HG03575 (cell line): ENCODE results near the gene ADAMTSL3.
"Not testable (repeated sequence)": the region's sequence is repeated elsewhere in the genome, so short reads cannot be mapped to it uniquely, and the experiment has no call there.

Experiments
- ATAC-seq: cut with Tn5 transposase; IDR thresholded peaks from one replicate; pipeline ENCODE4 v1.9.1; 2021; ENCODE audit not compliant: unreplicated experiment, insufficient number of reproducible peaks, low FRiP score; ENCODE audit errors: extremely low read depth

The ADAMTSL3 gene

GRCh38 chr15:83694536-83694935 lies 40.6 kb downstream of the ADAMTSL3 start:
- no peak for ATAC-seq

DNA sequence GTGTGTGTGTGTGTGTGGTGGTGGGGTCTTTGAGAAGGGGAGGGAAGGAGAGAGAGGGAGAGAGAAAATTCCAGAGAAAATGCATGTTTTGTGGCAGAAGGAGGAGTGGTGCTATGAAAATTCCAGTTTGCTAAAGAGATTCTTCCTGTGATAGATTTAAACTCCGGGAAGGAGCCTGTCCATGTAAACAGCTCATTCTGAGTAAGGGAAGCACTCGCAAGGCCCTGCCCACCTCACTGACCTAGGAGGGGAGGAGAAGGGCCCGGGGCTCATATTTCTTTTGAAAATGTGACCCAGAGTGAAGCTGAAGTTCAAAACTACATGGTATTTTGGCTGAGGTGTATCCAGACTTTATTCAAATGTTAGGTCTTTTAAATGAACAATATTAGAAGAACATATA lies 41.3 kb downstream of the ADAMTSL3 start:
- no peak for ATAC-seq

- ATAC-seq = no peak
These were observed 42.0 kb downstream of the ADAMTSL3 start for GRCh38 chr15:83695901-83696425.

GRCh38 chr15:83697716-83698115 lies 43.8 kb downstream of the ADAMTSL3 start:
- ATAC-seq = no peak

DNA sequence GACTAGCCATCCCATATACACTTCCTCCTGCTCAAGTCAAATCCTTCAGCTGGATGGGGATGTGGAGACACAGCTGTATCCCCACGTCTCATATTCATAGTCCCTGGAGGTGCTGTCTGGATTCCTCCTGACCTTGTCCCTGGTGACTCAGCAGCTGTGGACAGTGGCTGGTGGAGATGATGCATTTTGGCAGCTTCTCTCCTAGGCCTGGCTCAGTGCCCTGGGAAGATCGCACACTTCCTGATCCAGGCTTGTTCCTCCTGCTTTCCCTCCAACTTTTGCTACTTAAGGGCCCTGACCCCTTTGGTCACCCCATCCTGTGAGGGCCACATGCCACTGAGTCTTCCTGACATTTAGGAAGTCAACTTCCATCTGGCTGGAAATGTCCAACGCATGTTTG lies 44.4 kb downstream of the ADAMTSL3 start:
- no peak for ATAC-seq

DNA sequence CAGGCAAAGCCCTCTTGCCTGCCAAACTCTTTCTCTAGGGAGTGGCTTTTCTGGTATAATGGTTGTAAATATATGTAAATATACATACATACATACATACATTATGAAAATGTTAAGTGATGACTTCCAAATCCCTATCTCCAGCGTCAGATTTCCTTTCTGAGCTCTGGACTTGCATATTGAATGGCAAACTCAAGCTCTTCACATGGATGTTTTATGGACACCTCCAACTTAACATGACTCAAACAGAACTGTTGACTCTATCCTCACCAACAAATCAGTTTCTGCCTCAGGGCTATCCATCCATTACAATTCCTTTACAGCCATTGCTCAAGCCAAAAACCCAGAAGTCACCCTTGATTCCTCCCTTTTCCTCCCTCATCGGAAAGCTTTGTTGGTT lies 45.1 kb downstream of the ADAMTSL3 start:
- no peak for ATAC-seq

GRCh38 chr15:83700082-83700481 lies 46.2 kb downstream of the ADAMTSL3 start:
- no peak for ATAC-seq

DNA sequence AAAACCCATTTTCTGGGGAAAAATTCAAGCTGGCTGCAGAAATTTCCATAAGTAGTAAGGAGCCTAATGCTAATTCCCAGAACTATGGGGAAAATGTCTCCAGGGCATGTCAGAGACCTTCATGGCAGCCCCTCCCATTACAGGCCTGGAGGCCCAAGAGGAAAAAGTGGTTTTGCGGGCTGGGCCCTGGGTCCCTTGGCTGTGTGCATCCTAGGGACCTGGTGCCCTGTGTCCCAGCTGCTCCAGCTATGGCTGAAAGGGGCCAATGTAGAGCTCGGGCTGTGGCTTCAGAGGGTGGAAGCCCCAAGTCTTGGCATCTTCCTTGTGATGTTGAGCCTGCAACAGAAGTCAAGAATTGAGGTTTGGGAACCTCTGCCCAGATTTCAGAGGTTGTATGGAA lies 48.4 kb downstream of the ADAMTSL3 start:
- not testable (repeated sequence) for ATAC-seq

GRCh38 chr15:83708328-83708727 lies 54.4 kb downstream of the ADAMTSL3 start:
- ATAC-seq = no peak

DNA sequence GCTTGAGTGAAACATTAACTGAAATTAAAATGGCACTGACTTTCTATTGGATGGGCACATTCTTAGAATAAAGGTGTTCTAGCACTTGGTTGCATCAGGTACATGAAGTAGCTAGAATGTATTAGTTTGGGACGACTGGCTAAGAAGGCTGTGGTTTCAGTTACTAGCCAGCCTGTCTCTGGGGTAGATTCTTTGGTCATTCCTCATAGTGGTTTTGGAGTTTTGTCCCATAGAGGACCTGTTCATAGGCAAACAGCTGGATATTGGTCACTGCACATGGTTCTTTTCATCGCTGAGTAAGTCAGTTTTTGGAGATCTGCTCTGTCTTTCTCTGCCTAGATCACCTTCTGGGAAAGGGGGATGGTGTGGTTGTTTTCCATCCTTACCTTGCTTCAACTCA lies 55.3 kb downstream of the ADAMTSL3 start:
- no peak for ATAC-seq

- ATAC-seq = no peak
These were observed 55.9 kb downstream of the ADAMTSL3 start for GRCh38 chr15:83709811-83710210.

DNA sequence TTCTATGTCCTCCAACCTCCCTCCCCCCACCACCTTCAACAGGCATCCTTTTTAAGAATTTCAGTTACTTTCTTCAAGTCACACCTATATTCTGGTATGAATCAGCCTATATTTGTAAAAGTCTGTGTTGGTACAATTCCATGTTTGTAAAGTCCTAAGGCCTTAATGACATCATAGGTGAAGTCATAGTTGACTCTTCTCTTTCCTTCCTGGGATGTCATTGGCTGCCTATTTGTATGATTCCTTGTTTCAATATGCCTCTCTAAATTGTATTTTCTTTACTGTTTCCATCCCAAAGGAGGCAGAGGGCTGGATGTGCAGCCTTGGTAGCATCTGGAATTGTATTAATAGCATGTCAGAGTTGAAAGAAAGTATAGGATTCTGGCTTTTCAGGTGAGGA lies 56.5 kb downstream of the ADAMTSL3 start:
- no peak for ATAC-seq

DNA sequence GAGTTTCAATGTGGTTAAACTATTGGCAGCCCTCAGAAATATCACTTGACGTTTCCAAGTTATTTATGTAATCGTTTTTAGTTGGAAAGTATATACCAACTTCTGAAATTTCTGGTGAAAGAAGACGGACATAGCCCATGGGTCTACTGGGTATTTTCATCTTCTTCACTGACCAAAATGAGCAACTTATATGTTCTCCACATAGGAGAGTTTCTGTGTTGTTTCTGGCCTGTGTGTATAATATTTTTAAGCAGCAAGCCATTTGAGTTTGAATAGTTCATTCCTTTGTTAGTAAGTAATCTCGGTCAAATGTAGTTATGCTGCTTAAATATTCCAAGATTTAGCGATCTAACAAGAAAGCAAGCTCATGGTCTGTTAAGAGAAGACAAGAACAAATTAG lies 57.3 kb downstream of the ADAMTSL3 start:
- no peak for ATAC-seq

DNA sequence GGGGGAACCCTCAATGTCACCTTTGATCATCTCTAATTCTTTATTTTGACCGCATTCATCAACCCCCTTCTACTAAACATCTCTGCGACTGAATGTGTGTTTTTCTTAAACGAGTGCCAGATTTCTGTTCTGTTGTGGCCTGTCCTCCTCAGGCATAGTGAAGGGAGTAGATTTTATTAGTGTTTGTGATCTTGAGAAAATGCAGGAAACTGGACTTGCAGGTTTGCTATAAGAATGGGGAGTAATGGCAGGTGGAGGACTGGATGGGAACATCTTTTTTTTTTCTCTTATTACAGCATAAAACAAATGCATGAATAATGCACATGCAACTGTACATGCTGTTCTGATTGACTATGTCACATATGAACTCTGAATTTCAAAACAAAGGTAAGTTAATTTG lies 59.3 kb downstream of the ADAMTSL3 start:
- ATAC-seq = no peak

DNA sequence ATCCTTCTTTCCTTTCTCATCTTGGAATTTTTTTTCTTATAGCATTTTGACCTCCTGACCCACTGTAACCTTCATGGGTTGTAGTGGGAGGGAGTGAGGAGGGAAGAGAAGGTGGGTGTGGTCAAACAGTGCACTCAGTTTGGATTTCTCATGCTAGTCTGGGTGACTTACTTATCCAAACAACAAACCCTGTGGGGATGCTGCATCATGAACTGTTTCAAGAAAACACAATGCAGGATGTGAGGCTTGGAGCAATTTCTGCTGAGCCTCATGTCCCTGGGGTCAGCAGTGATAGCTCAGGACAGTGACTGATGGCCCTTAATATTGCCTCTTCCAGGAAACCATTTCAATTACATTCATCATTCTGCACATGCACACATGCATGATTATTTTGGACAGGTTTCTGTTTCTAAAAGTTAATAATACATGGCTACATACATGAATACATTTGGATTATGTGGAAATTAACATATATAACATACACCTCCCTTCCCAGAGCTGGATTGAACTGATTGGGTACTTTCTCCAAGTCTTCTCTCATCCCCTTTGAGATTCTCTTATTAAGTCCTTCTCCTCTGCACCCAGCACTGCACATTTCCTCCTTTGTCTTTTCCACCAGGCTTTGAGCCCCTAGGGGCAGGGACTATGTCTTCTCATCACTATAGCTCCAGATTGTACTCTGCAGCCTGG lies 61.2 kb downstream of the ADAMTSL3 start:
- no peak for ATAC-seq

DNA sequence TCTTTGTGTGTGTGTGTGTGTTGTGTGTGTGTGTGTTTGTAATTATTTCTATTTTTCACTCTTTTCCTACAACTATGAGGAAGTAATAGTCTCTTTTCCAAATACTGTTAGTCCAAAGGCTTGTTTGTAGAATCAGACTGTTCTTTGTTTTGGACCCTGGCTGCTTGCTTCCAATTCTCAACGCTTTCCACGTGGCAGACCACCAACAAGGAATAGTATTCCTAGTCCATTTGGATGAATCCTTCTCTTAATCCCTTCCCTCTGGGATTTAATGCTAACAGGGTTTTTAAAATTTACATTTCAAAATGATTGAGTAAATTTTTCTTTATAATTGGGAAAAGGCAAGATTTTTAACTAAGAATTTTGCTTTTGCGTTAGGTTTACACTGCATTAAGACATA lies 62.7 kb downstream of the ADAMTSL3 start:
- ATAC-seq = no peak

DNA sequence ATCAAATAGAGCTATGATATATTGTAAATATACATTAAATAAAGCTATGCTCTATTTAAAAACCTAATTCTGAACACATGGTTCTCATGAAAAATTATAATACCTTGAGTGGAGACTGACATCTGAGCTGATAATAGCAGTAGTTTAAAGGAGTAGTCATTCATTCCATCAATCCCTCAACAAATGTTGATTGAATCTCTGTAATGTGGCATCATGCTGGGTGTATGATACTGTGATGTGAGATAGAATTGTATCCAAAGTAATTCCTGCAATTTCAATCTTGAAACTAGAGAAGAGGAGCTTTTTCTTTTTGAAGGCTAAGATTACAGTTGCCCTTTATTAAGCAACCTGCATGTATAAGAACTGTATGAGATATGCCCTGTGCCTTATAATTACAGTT lies 63.1 kb downstream of the ADAMTSL3 start:
- no peak for ATAC-seq

- ATAC-seq = no peak
These were observed 66.5 kb downstream of the ADAMTSL3 start for GRCh38 chr15:83720468-83720867.

- ATAC-seq = no peak
These were observed 67.1 kb downstream of the ADAMTSL3 start for GRCh38 chr15:83721031-83721430.

DNA sequence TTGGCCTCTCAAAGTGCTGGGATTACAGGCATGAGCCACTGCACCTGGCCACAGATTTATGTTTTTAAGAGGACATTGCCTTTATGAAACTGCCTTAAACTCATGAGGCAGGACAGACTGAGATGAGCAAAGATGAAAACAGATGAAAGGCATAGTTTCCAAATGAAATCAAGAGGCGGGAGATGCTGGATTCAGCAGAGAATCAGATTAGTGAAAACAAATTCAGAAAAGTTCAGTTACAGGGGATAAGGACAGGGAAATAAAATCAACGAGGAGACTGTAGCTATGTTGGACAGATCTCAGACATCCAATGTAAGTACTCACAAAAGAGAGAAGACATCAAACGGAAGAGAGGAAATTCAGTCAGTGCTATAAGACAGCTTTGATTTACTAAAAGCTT lies 68.1 kb downstream of the ADAMTSL3 start:
- ATAC-seq = no peak

- no peak for ATAC-seq
These were observed 69.3 kb downstream of the ADAMTSL3 start for GRCh38 chr15:83723216-83723615.
